Stimulated activated CD8-positive, alpha-beta memory T cell treated with anti-CD3 and anti-CD28 coated beads, Interleukin-7, amount 100 ng/mL, for 4 hours (primary cell): Measurements from ENCODE around the gene CDX1.

ENCODE experiments used
- DNase-seq, 2 donors: peaks; one replicate each; pipeline ENCODE4 v3.0.0-alpha.2; 2020; ENCODE audit warnings: low read depth in 2 of 2

The CDX1 gene

DNA sequence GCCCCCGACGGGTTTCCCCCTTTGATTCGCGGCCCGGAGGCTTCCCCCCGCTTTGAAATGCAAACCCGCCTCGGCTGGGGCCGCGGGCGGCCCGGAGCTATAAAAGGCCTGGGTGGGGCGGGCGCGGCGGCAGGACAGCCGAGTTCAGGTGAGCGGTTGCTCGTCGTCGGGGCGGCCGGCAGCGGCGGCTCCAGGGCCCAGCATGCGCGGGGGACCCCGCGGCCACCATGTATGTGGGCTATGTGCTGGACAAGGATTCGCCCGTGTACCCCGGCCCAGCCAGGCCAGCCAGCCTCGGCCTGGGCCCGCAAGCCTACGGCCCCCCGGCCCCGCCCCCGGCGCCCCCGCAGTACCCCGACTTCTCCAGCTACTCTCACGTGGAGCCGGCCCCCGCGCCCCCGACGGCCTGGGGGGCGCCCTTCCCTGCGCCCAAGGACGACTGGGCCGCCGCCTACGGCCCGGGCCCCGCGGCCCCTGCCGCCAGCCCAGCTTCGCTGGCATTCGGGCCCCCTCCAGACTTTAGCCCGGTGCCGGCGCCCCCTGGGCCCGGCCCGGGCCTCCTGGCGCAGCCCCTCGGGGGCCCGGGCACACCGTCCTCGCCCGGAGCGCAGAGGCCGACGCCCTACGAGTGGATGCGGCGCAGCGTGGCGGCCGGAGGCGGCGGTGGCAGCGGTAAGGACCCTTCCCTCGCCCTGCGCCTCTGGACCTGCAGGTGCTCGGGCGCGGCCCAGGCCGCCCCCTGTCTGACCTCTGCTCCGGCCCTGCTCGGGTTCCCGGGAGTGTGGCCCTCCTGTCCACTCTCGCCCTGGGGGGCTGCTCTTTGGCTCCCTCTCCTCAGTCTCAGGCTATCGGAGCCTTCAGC, at the start of gene CDX1:
Gene CDX1, plus strand, starts transcription at position 129 of the 862 bp plus-strand sequence. Its CDS starts 99 bp downstream, at position 228.
- DNase-seq: no peak

- DNase-seq: no peak
Observed at GRCh38 chr5:150117945-150118560, 48.5 kb upstream of the CDX1 start.

GRCh38 chr5:150118561-150119229, 47.9 kb upstream of the CDX1 start:
- no peak for DNase-seq

- no peak for DNase-seq
Observed at GRCh38 chr5:150119421-150120061, 47.0 kb upstream of the CDX1 start.

GRCh38 chr5:150120062-150120441, 46.5 kb upstream of the CDX1 start:
- DNase-seq: no peak

GRCh38 chr5:150120617-150121447, 45.7 kb upstream of the CDX1 start:
- DNase-seq: no peak

- DNase-seq: no peak
Observed at GRCh38 chr5:150121448-150122157, 45.0 kb upstream of the CDX1 start.

DNA sequence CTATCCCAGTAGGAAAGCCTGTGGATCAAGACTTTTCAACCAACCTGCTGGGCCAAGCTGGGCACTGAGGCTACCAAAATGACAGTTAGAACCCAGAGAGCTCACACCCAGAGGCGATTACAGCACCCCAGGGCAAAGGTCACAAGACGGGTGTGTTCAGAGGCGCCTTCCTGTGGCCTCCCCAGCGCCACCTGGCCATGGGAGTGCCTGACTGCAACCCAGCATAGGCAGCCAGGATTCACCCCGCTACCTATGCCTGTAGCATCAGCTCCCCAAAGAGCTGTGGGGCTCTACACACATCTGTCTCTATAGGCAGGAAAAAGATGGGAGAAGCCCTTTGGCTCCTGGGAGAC, 44.4 kb upstream of the CDX1 start:
- DNase-seq: no peak

DNA sequence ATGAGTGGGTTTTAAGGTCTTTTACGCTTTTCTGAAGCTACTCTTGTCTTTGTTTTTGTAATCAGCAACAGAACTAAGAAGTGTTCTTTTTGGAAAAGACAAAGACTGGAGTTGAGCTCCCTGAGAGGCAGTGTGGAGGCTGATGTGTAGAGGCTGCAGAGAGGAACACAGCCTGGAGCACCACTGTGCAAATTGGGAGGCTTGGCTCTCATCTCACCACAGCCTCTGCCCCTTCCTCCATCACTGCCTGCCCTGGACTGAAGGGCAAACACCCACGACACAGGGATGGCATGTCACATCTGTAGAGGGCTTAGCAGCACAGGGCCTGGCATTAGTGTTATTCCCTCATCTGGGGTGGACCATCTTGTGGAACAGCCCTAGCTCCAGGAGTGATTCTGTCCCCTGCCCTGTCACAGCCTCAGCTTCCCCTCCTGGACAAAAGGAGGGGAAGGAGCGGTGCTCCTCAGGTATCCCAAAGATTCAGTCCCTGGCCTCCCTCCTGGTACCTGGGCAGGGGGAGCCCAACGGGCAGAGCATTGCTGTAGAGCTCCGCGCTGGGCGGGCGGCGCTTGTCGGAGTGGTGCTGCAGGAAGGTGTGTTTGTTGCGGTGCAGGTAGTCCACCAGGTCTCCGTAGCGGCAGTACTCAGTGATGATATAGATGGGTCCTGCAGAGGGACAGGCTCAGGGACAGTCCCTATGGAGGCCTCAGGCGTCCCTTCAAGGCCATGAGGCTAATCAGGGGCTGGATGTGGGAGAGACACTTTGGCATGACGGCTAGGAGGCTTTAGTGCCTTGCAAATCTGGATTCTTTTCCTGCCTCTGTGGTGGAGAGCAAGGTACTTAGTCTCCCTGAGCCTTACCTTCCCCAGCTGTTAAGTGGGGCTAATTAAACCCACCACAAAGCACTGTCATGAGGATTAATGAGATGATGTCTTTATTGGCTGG, 43.8 kb upstream of the CDX1 start:
- no peak for DNase-seq

- DNase-seq: no peak
Observed at GRCh38 chr5:150123542-150123941, 43.0 kb upstream of the CDX1 start.

DNA sequence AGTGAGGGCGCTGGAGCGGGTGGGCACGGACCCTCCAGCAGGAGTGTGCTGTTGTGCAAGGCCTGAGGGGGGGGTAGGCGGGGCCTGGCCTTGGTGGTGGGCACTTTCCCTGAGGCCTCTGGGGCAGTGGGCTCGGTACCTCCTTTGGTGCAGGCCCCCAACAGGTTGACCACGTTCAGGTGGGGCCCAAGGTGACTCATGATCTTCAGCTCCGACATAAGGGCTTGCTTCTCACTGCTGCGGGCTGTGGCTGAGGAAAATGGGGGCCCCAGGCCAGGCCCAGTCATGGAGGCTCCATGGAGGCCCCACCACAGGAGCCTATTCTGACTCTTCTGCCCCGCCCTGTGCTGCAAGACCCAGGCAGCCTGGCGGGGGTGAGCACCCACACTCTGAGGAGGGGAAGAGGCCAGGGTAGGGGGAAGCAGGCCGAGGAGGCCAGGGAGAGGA, 42.4 kb upstream of the CDX1 start:
- no peak for DNase-seq

DNA sequence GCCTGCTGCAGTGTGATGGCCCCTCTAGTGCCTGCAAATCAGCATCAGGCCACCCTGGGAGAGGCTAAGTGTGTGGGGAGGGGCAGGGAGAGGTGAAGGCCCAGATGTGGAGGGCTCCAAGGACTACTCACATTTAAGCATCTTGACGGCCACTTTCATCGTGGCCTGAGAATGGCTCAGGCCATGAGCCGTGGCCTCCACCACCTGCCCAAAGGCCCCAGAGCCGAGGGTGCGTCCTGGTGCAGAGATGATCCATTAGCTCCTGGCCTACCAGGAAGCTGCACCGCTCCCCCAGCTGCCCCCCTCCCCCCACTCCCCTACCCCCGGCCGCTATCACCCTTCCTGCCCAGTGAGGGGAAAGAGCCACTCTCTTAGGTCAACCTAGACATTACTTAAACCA, 42.0 kb upstream of the CDX1 start:
- no peak for DNase-seq

DNA sequence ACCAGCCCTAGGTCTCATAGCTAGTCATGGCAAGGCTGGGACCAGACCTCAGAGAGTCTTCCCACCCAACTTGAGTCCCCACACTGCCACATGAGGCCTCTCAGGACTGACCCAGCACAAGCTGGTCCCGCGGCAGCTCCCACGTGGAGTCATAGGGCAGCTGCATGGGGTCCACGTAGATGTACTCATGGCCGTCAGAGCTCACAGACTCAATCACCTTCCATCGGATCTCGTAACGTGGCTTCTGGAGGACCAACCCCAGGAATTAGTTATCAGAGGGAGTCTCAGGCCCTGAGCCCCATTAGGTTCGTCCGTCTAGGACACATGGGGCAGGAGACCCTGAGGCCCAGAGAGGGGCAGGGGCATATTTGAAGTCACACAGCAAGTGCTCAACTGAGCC, 41.2 kb upstream of the CDX1 start:
- DNase-seq: no peak

DNA sequence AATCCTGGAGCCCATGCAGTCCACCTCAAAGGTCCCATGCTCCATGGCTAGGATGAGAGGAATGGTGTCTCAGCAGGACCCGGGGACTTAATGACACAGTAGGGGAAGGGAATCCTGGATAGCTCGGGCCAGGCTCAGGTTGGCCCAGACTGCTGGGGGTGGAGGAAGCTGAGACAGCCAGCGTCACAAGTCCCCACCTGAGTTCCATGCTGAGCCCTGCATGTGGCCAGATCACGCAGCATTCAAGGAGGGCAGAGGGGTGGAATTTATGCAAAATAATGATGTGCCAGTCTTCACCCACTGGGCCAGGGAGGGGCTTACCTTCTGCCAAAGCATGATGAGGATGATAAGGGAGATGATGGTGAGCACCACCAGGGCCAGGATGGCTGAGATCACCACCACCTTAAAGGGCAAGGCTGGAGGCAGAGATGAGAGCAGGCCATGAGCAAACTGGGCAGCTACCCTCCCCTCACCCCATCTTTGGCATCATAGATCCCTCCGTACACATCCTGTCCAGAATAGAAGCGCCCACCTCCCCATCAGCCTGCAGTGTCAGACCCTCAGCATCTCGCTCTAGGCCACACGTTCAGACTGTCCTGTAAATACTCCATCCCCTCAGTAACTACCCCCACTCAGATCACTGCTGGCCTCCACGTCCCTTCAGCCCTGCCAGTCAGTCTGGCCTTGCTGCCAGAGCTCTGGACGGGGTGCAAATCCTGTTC, 40.2 kb upstream of the CDX1 start:
- DNase-seq: no peak

DNA sequence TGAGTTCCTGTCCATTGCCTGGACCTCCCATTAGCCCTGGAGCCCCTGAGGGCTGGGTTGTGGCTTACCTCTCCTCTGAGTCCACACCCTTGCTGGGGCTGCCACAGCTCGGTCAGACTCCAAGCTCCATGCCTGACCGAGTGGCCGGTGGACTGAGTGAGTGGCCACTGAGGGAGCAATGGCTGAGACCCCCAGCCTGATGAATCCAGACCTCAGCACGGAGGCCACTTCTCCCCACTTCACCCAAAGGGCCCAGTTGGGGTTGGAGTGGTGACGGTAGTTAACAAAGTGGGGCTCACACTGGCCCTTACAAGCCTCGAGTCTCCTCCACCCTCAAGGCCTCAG, 39.7 kb upstream of the CDX1 start:
- DNase-seq: no peak

- DNase-seq: no peak
Observed at GRCh38 chr5:150129454-150129812, 37.1 kb upstream of the CDX1 start.

GRCh38 chr5:150129813-150130492, 36.6 kb upstream of the CDX1 start:
- DNase-seq: peak; percentile 10 to 17

- DNase-seq: no peak
Observed at GRCh38 chr5:150130493-150130922, 36.1 kb upstream of the CDX1 start.

DNA sequence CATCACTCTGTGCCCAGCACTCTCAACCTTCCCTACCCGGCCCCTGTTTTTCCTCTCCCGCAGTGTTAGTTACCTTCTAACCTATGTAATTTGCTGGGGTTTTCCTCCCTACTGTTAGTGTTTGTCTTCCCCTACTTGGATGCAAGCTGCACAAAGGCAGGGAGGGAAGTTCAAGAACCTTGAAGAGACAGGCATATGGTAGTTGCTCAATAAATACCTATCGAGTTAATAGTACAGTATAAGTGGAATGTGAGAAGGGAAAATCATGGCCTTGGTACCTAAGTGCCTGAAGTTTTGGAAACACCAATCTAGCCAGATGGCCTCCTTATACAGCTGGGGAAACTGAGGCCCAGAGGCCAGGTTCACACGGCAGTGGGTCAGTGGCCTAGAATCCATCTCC, 35.1 kb upstream of the CDX1 start:
- DNase-seq: no peak
